ENCODE data around the gene PRKN. TPM values are rescaled to one million over a fixed set of nuclear protein-coding genes. Genes with fewer than 3 reads are reported as not detected.

Gene PRKN
- total RNA-seq, 4 donors from 2014 or later: 9.6 to 17.0 (median 11.6) TPM

DNA sequence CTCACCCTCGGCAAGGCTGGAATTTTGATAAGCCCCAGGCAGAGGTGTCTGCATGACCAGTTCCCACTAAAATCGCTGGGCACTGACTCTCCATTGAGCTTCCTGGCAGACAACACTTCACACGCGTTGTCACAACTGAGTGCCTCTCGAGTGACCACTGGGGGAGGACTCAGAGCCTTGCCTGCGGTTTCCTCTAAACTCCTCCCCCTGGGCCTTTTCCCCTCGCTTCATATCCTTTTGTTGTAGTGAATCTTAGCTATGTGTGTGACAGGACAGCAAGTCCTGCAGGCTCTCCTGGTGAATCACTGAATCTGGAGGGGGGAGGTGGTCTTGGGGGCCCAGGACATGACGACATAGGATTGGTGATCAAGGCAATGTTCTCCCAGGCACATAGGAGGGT is 670.8 kb downstream of the PRKN start:
- TF ChIP-seq, protein P1, sequence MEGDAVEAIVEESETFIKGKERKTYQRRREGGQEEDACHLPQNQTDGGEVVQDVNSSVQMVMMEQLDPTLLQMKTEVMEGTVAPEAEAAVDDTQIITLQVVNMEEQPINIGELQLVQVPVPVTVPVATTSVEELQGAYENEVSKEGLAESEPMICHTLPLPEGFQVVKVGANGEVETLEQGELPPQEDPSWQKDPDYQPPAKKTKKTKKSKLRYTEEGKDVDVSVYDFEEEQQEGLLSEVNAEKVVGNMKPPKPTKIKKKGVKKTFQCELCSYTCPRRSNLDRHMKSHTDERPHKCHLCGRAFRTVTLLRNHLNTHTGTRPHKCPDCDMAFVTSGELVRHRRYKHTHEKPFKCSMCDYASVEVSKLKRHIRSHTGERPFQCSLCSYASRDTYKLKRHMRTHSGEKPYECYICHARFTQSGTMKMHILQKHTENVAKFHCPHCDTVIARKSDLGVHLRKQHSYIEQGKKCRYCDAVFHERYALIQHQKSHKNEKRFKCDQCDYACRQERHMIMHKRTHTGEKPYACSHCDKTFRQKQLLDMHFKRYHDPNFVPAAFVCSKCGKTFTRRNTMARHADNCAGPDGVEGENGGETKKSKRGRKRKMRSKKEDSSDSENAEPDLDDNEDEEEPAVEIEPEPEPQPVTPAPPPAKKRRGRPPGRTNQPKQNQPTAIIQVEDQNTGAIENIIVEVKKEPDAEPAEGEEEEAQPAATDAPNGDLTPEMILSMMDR (IDR thresholded peaks at IDR 0.05; ENCODE audit: low read depth): no peak

DNA sequence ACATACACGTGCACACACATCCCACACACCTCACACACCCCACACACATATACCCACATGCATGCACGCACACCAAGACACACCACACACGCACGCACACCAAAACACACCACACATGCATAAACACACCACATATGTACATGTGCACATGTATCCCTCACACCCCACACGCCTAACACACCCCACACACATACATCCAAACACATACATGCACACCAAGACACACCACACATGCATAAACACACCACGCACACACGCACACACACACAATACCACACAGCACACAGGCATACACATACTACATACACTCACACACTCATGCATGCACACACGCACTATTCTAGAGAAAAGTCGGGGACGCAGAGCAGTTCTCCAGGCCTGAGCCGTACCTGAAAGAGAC is 671.5 kb downstream of the PRKN start:
- TF ChIP-seq, protein P1 (IDR thresholded peaks at IDR 0.05; ENCODE audit: low read depth): no peak

DNA sequence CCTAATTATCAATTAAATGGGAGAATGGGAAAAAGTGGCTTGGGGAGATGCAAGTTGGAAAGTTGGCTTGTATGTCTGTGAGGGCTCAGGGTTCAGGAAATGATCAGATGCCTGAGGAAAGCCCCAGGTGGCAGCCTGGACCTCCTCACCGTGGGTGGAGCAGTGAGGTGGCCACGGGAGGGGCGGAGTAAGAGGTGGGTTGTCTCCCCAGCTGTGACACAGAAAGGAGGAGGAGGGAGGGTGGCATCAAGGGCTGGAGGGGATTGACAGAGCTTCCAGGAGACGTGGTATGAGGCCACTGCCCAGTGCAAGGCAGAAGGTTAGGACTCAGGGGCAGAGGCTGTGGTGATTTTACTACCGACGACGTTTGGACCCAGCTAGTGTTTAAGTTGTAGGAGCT is 672.2 kb downstream of the PRKN start:
- TF ChIP-seq, protein P1 (IDR thresholded peaks at IDR 0.05; ENCODE audit: low read depth): no peak

DNA sequence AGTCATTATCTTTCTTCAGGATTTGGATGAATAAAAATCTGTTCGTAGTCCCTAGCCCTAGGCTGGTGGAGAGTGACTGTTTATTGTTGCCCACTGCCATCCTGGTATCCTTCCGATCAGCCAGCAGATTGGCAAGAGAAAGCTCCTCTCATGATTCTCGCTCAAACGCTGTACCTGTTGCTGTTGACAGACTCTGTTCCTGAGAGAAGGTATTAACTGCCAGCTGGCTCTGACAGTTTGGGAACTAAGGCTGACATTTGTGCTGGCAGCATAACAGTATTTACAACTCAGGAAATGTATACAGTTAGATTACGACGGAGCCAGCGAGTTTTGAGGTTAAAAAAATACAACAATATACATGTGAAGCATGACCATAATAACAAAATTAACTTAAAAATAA is 674.5 kb downstream of the PRKN start:
- TF ChIP-seq, protein P1 (IDR thresholded peaks at IDR 0.05; ENCODE audit: low read depth): no peak

DNA sequence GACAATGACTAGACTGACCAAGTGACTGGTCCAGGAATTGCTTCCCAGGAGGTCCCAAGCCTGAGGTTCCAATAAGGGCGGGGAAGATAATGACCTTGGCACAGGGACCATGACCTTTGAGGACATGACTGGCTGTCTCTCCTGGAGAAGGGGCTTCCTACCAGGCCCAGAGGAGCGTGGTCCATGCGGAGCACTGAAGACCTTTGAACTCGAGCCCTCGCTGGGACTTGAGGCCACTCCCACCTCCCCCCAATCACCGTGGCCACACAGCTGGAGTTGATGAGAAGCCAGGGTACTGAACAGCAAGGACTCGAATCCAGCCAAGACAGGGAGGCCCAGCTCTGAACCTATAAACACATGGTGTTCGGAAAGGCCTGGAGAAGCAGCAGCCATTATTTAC is 677.0 kb downstream of the PRKN start:
- TF ChIP-seq, protein P1 (IDR thresholded peaks at IDR 0.05; ENCODE audit: low read depth): no peak

DNA sequence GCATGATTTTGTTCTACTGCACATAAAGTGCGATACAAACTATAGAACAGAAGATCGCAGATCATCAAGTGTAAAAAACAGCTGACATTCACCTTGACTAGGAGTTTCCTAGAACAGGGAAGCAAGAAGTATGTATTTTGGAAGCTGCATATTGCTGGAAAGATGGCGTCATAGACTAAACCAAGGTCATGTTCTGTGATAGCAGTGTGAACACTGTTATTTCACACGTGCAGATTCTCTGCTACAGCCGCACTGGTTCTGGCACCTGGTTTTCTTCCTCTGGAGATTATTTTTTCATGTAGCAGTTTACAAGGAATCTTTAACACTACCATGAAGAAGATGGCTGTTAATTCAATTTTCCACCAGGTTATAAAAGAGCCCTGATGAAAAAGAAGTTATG is 681.2 kb downstream of the PRKN start:
- TF ChIP-seq, protein P1 (IDR thresholded peaks at IDR 0.05; ENCODE audit: low read depth): no peak

DNA sequence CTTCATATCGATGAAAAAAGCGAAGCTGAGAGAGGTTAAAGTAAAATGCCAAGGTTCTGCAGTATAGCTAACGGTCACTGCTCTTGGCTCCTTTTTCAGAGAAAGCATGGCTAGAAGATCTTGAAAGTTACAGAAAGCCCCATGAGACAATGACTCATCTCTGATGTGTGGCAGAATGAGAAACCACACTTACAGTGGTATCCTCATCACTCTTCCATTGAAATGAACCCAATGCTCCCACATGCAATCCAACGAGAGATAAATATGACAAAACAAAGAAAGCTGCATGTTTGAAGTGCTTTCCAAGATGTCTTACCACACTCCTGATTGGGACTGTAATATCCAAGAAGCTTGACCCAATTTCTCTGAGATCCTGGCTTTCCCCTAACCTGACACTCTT is 694.9 kb downstream of the PRKN start:
- TF ChIP-seq, protein P1 (IDR thresholded peaks at IDR 0.05; ENCODE audit: low read depth): no peak
